D341Med (cell line): ENCODE results near the gene HEMK1.

Experiments used
- DNase-seq: peaks from one replicate; pipeline ENCODE4 v3.0.0; 2012; ENCODE audit warnings: low spot score

The HEMK1 gene

GRCh38 chr3:50542177-50543034, 26.9 kb upstream of the HEMK1 start:
- DNase-seq: peak; percentile 84

GRCh38 chr3:50545781-50546180, 23.5 kb upstream of the HEMK1 start:
- no peak for DNase-seq

GRCh38 chr3:50549226-50549625, 20.1 kb upstream of the HEMK1 start:
- DNase-seq: no peak

DNA sequence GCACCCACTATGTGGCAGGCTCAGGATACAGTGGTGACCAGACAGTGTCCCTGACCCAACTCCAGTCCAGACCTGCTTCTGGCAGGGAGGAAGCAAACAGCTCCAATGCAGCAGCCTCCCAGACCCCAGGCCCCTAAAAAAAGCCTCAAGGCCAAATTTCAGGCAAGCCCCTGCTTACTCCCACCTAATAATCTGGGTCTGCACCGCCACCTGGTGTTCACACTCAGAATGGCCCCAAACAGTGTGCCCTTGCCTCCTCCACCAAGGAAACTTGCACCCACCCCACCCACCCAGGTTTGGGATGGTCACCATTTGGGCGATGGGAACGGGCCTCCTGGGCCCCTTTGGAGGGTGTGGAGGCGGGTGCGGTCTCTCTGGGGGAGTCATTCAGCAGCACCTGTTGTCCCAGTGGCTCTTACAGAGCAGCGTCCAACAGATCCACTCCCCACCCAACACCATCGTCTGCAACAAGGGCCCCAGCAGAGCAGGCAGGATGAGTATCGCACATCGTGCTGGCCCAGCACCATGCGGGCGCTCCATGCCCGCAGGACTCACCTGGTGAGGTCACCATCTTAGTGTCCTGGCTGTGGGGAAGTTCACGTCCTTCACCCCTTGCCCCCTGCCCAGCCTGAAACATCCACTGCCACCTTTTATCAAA, 19.1 kb upstream of the HEMK1 start:
- peak; percentile 85 for DNase-seq

DNA sequence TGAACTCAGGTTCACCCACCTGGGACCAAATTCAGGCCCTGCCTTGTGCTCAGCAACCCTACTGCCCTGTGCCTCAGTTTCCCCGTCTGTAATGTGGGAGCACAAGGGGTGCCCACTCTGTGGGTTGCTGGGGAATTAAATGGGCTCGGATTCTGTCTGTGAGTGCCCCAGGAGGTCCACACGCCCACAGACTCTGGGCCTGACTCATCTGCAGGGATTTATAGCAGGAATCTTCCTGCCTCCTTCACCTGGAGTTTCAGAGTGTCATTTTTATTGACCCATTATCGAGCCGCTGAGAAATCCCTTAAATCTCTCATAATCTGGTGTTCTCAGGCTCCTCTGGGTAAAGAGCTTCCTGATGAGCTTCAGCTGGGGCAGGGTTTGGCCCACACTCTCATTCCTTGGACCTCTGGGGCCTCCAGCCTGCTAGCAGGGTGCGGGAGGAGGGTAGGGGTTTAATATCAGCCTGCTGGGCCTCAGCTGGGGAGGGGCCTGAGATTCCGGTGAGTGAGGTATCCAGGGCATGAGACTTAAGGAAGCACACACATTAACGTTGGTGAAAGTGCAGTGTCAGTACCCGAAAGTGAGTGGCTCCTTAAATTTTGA, 18.2 kb upstream of the HEMK1 start:
- no peak for DNase-seq

- DNase-seq: no peak
Observed at GRCh38 chr3:50551681-50552435, 17.5 kb upstream of the HEMK1 start.

DNA sequence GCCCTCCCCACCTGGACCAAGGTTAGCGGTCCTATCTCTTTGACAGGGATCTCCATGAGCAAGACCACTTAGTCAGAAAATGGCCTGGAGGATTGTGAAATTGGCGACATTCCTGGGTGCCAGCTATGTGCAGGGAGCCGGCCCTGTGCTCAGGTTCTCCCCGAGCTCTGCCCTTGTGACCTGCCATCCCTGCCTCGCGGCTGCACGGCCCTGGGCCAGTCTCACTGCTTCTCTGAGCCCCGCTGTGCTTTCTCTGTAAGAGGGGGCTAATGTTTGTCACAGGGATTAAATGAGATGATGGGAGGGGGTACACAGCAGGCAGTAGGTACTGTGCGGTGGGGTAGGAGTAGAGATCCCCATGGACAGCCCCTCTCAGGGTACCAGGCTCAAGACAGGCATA, 16.7 kb upstream of the HEMK1 start:
- DNase-seq: no peak

DNA sequence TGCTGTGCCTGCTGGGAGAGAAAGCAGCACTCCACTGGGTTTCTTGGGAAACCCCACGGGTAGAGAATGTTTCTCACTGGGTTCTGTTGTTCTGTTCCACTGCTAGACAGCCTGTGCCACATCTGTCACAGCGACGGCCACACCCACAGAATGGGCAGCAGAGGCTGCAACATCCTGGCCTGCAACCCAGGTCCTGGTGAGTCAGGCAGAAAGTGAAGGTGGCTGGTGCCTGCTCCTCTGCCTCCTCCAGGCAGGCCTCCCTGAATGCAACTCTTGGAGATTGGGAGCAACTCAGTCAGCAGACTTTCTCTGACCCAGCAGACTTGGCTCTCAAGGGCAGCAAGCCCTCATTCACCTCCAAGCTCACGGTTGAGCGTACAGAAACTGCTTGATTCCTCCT, 14.8 kb upstream of the HEMK1 start:
- DNase-seq: no peak

- DNase-seq: no peak
Observed at GRCh38 chr3:50557106-50557505, 12.2 kb upstream of the HEMK1 start.

DNA sequence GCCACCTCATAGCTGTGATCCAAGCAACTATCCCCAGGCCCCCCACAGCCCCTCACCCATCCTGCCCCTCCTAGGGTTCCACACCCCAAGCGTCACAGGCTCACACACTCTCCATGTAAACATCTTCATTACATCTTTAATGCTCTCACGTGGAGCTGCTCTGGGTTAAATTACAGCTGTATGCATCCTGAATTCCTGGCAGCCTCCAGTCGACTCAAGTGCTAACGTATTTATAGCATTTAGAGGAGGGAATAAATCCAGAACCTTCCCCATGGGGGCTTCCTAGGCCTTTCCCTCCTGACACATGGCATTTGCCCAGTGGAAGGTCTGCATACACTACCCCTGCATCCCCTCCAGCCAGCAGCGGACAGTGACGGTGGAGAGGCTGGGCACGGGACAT, 11.4 kb upstream of the HEMK1 start:
- no peak for DNase-seq

GRCh38 chr3:50559702-50560101, 9.6 kb upstream of the HEMK1 start:
- no peak for DNase-seq

DNA sequence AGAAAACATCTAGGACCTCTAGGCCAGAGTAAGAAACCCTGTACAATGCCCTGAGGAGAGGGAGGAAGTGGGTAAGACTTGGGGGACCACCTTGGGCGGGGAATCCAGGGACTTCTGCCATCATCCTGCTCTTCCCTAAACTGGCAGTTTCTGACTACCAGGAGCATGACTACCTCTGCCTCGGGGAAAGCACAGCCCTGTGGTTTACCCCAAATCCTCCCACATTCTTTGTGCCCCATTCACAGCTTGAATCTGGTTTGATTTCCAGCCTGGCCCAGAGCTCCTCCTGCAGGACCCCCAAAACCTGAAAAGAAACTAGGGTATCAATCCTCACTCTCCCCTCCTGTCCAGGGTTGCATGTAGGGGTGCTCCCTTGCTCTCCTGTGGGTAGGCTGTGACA, 6.5 kb upstream of the HEMK1 start:
- DNase-seq: no peak

DNA sequence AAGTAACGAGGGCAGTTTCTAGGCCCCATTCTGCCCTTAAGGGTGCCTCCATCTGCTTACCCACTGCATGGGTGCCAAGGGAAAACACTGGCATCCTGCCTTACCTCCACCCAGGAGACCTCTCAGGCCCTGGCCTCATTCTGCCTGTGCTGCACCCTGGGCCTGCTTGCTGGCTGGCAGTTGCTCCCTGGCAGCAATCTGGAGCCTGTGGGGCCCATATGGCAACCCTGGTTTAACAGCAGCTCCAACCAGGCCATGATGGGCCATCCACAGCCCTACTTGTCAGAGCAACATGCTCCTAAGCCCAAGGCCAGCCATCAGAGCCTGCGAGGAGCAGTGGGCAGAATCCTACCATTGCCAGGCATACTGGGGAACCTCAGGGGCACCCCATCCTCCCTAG, 5.5 kb upstream of the HEMK1 start:
- DNase-seq: no peak

GRCh38 chr3:50564321-50564720, 5.0 kb upstream of the HEMK1 start:
- no peak for DNase-seq

DNA sequence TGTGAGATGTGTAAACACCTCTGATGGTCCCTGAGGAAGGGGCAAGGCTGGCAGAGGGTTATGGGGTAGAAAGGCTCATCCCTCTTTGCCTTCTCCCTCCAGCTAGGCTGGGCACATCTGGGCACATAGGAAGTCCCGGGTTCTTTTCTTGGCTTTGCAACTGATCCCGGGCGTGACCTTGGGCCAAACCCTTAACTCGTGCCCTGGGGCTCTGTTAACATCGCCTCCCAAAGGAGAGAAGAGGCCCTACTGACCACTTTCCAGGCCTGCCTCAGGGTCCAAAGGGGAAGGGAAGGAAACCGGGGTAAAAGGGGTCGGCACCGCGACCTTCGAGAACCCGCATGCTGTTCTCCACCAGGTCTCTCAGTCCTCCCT, 2.3 kb upstream of the HEMK1 start:
- no peak for DNase-seq

DNA sequence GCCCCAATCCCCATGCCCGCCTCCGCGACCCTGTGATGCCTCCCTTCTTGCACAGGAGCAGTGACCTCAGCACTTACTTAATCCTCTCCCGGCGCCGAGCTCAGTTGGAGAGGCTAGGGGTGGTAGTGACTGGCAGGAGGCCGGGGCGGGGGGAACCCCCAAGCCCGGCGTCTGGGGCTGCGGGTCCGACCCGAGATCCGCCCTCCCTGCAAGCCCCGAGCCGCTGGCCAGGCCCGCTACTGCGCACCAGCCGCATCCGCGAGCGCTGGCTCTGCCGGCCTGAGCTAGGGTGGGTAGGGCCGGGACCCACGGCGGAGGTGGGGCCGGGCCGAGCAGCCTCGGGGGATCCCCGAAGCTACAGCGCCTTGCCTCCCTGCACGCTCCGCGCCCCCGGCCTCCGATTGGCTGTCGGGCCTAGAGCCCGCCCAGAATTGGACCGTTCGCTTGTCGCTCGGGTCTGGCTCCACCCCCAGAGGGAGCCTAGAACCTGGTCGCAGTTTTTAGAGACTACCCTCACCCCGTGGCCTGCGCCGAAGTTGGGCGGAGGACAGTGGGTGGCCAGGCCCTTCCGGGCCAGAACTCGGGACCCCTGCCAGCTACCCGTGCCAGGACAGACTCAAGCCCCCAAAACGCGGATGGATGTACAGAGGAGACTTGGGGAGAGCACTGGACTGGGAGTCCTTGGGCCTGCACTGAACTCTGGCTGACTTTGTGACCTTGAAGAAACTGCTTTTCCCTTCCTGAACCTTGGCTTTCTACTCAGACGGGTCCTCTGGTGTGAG, 1.7 kb upstream of the HEMK1 start, which contains the start of gene C3orf18:
Gene C3orf18, minus strand, starts transcription at position 362 of the 782 bp plus-strand sequence. CDS start 2,048 bp downstream, outside the sequence.
- DNase-seq: peak; percentile 97

GRCh38 chr3:50570508-50571279, 1.4 kb downstream of the HEMK1 start:
- DNase-seq: no peak

DNA sequence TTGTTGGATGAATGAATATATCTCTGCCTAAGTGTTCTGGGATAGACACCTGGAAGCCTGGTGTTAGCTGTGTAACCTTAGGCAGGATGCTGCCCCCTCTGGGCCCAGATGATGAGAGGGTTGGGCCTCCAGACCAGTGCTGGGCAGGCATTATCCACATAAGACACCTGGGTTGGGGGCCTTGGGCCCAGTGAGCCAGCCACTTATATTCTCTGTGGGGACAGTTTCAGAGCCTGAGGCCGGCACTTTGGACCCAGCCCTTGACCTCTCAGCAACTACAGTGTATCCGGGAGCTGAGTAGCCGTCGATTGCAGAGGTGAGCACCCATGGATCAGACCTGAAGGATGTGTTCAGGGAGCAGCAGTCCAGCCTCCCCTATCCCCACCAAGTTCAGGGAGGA, 2.2 kb downstream of the HEMK1 start:
- no peak for DNase-seq

GRCh38 chr3:50572158-50572557, 2.8 kb downstream of the HEMK1 start:
- DNase-seq: peak; percentile 84

GRCh38 chr3:50572801-50573371, 3.6 kb downstream of the HEMK1 start:
- DNase-seq: no peak
